Activated CD4-positive, CD25-positive, alpha-beta regulatory T cell treated with anti-CD3 and anti-CD28 coated beads, Interleukin-2, amount 50 U/mL, for 16 hours (primary cell): ENCODE measurements around the gene CHMP5.
"Not testable (repeated sequence)": the region's sequence is repeated elsewhere in the genome, so short reads cannot be mapped to it uniquely, and the experiment has no call there.

Experiments
- DNase-seq: peaks from one replicate; pipeline ENCODE4 v3.0.0-alpha.2; 2020; ENCODE audit warnings: low read depth, low spot score

CHMP5 gene

GRCh38 chr9:33311953-33312352 is 47.1 kb downstream of the CHMP5 start:
- DNase-seq, result no peak

GRCh38 chr9:33315371-33315770 is 50.5 kb downstream of the CHMP5 start:
- DNase-seq, result no peak

DNA sequence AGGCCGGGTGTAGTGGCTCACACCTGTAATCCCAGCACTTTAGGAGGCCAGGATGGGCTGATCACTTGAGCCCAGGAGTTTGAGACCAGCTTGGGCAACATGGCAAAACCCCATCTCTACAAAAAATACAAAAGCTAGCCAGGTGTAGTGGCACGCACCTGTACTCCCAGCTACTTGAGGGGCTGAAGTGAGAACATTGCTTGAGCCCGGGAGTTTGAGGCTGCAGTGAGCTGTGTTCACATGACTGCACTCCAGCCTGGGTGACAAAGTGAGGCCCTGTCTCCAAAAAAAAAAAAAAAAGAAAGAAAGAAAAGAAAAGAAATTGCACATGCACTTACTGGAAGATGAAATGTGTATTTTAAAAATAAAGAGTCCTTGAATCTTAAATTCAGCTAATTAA is 52.3 kb downstream of the CHMP5 start:
- DNase-seq, result not testable (repeated sequence)

GRCh38 chr9:33318225-33318624 is 53.4 kb downstream of the CHMP5 start:
- no peak for DNase-seq

- no peak for DNase-seq
Observed at GRCh38 chr9:33318781-33319180, 53.9 kb downstream of the CHMP5 start.

GRCh38 chr9:33320230-33320567 is 55.4 kb downstream of the CHMP5 start:
- no peak for DNase-seq

DNA sequence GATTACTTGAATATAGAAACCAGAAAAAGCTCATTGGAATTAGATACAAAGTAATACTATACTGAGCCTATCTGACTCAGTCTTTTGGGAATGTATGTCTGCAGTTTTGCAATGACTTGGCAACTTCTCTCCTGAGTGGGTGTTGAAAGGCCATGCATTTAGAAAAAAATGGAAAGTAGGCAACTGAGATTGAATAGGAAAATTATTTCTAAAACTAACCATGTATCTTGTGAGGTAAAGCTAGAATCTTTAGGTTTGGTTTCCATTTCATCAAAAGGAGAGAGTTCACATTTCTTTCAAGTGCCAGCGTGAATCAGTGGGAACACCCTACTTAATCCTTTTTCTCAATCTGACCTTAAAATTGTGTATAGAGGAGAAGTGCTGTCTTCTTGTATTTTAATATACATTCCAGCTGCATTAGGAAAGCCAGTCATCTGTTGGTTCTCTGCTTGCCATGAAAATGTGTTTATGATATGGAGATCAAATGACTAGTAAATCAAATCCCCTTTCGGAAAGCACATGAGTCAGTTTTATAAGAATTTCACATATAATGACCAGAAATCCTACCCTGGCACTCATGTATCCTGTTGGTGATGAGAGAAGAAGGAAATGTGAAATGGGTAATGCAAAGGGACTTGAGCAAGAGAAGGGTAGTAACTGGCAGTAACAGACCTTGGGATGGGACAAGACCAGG is 55.9 kb downstream of the CHMP5 start:
- DNase-seq, result no peak

DNA sequence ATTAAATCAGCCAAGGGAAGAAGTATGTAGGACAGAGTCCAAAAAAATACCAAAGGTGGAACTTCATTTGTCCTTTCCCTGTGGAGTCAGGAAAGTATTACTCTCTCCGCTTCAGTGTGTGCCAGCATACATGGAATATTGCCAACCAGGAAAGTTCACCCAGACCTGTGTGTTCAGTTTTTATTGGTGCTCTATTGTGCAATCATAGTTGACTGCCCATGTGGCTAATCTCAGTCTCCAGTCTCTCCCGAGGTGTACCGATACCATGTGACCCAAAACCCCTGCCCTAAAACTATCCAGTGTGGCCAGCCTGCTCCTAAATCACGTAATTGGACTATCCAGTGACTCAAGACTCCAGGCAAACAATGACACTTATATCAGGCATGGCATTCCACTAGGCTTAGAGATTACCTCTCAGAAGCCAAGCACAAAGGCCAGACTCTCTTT is 64.3 kb downstream of the CHMP5 start:
- no peak for DNase-seq

- no peak for DNase-seq
Observed at GRCh38 chr9:33329979-33330378, 65.1 kb downstream of the CHMP5 start.

GRCh38 chr9:33331377-33331891 is 66.6 kb downstream of the CHMP5 start:
- DNase-seq, result no peak
